KBM-7 (cell line): ENCODE results near the gene SCAF1.

ENCODE experiments used
- DNase-seq: peaks from one replicate; pipeline ENCODE4 v3.0.0-alpha.2; 2015
- in situ Hi-C: fragments of 300-500 bp; cut with MboI; formaldehyde crosslinking; loops from 2 replicates; pipeline ENCODE4 v1.14.3; 2020; ENCODE audit warnings: low sequenced_read_pairs, low pct_unique_long_range_greater_than_20kb, mixed read lengths

The SCAF1 gene

DNA sequence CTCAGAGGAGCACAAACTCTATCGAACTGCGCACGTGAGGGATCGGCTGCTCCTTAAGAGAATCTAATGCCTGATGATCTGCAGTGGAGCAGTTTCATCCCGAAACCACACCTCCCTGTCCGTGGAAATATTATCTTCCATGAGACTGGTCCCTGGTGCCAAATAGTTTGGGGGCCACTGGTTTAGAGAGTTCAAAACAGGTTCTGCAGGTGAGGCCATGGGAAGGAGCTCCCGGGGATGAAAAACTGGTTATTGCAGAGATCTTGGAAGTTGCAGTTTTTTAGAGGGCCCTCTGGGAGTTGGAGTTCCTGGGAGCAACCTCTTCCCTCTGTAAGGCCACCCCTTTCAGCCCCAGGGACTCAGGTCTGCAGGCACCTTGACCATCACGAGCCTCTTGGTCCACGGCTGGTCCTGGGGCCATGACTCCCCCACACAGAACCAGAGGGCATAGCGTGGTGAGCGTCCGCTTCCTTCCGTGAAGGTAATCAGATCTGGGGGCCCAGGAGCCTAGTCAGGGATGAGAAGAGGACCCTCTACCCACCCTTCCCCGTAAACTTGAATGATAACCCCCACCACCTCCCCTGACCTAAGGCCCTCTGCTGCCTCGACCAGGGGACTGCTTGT, 18.4 kb downstream of the SCAF1 start:
- in situ Hi-C loops = no loop called here
- DNase-seq = no peak

DNA sequence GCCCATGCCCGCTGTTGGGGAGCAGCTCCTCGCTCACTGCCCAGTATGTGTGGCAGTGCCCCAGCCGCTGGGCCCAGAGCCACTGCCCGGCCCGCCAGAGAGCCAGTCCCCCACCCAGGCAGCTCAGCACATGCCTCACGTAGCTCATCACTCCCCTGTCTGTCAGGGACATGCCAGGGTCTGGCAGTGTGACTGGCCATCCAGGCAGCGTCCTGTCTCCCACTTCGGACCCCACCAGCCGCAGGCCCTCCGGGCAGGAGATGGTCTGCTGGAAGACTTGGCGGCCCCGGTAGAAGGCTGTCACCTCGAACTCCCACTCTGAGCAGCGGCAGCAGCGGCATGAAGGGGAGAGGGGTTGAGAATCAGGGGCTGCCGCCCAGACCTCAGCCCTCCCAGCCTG, 20.0 kb downstream of the SCAF1 start:
- in situ Hi-C loops = no loop called here
- DNase-seq = no peak

DNA sequence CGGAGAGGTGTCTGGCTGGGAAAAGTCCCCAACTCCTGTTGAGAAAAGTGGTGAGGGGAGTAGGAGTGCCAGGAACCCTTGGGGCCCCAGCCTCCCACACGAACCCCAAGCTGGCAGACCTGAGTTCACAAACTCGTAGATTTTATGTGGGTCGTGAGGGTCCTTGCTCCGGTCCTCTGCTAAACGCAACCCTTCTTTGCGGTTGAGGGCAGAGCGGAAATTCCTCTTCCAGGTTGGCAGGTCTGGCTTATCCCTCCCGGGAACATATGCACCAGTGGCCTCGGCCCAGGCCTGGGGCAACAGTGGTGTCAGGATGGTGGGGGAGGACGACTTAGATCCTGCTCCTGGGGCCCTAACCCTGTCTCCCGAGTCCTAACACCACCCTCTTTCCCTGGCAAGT, 21.2 kb downstream of the SCAF1 start:
- DNase-seq = no peak
- in situ Hi-C loops = no loop called here

DNA sequence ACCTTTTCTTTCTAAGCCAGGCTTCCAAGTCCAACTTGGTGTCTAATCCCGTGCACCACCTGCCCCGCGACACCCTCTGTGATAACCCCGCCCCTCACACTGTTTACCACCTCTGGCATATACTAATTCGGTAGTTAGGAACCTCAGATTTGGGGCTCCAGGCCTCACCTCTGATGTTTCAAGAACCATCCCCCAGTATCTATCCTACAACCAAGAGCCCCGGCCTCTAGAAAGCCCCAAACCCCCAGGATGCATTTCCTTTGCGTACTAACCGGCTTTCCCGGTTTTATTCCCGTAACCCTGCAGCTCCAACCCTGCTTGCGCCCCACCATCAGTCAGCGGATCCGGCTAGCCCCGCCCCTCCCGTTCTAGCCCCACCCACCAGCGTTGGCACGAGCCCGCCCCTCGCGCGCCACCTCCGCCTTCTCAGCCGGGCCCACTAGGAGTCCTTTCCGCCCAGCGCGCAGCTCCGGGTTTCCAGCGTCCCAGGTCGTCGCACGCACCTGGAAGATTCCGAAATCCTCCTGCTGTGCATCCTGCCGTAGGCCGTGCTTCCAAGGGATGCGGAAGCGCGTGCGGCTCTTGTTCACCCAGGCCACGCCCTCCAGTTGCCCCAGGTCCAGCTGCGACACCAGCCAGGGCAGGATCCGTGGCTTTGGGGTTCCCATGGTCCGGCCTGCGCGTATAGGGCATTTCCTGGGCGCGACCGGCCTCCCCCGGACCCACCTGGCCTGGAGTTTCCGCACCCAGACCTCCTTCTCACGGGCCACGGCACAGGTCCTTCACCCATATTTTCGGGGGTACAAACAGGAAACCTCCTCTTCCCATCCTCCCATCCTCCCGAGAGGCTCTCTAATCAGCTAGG, 22.4 kb downstream of the SCAF1 start:
- DNase-seq = peak; percentile 80
- in situ Hi-C loops = no loop called here

DNA sequence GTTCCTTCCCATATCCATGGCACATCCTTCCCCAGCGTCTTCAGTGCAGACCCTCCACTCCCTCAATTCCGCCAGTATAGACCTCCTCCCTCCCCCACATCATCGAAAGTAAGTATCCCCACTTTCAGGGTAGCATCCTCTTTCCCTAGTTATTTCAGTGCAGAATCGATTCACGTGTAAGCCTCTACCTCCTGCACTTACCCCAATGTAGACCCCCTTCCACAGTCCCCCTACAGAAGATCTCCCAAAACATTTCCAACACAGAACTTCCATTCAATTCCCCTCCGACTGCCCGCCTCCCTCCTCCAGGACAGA, 23.0 kb downstream of the SCAF1 start:
- in situ Hi-C loops = no loop called here
- DNase-seq = no peak

DNA sequence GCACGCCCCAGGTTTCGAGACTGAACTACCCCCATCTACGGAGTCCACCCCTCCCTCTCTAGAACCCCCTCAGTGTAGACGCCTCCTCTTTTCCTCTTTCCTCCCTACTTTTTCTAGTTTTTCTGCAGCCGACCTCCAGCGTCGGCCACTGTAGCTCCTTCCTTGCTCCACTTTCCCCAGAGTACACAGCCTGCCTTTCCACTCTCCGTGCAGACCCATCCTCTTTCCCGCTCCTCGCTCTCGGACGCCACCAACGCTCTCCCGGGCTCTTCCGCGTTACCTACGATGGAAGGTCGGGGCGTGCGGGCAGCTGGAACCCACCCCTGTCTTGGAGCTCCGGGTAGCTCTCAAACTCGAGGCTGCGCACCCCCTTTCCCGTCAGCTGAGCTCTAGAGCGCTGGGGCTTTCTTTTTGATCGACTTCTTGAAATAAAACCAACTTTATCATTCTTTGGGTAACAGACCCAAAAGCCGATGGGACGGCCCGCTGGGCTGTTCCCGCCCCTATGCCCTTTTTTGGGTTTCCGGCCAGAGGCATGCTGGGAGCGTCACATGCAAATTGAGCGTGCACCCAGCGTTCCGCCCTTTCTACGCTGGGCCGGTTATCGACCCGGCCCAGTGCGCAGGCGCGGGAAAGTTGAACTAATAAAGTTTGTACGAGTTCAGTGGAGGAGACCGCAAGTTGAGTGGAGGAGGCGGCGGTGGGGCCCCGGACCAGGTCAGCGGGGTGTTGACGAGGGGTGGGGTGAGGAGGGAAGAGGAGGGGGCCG, 23.5 kb downstream of the SCAF1 start, which contains the start of the genes BCL2L12 and IRF3:
TSS of gene BCL2L12 (plus strand) at position 583 of the 769 bp plus-strand sequence. CDS start 760 bp downstream, outside the sequence.
TSS of gene IRF3 (minus strand) at position 507 of the 769 bp plus-strand sequence. CDS start 1,019 bp downstream, outside the sequence.
- in situ Hi-C loops = no loop called here
- peak; percentile 97 for DNase-seq

DNA sequence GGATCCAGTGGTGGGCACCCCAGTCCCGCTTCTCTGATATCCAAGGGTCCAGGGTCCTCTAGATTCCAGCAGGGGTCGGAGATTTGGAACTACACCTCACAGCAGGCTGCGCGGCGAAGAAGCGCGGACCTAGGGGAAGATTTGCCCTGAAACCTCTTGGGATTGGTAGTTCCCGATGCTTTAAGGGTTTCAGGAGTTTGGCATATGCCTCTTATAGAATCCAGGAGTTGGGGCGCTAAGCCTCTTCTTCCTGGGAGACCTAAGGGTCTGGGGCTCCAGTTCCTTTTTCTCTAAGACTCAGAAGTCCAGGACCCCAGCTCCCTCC, 24.1 kb downstream of the SCAF1 start:
- DNase-seq = no peak
- in situ Hi-C loops = no loop called here

DNA sequence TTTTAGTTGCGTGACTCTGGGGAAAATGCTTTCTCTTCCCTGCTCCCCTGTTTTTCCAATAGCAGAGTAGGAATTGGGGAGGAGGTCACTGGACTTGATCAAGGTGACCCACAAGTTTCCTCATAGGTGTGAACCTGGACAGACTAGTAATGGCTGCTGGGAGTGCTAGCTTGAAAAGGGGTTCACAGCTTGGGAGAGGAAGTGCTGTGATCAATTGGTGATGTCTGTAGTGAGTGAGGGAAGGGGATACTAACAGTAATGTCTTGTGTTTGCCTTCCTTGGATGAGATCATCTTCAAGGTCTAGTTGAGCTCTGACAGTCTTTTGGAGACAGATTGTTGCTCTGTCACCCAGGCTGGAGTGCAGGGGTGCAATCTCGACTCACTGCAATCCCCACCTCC, 25.5 kb downstream of the SCAF1 start:
- in situ Hi-C loops = no loop called here
- no peak for DNase-seq

DNA sequence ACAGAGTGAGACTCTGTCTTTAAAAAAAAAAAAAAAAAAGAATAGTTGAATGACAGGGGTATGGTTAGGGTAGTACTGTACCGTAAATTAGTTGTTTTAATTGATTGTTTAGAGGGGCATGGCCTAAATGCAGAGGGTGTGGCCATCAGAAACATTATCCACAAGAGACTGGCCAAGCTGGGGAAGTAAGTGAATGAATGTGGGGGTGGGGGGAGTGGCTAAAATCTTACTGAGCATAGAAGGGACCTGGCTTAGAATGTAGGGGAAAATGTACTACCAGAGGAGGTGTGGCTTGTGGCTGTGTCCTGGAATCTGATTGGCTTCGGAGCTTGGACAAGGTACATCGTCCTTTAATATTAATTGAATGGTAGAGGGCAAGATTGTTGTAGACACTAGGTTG, 27.5 kb downstream of the SCAF1 start:
- in situ Hi-C loops = no loop called here
- DNase-seq = no peak

DNA sequence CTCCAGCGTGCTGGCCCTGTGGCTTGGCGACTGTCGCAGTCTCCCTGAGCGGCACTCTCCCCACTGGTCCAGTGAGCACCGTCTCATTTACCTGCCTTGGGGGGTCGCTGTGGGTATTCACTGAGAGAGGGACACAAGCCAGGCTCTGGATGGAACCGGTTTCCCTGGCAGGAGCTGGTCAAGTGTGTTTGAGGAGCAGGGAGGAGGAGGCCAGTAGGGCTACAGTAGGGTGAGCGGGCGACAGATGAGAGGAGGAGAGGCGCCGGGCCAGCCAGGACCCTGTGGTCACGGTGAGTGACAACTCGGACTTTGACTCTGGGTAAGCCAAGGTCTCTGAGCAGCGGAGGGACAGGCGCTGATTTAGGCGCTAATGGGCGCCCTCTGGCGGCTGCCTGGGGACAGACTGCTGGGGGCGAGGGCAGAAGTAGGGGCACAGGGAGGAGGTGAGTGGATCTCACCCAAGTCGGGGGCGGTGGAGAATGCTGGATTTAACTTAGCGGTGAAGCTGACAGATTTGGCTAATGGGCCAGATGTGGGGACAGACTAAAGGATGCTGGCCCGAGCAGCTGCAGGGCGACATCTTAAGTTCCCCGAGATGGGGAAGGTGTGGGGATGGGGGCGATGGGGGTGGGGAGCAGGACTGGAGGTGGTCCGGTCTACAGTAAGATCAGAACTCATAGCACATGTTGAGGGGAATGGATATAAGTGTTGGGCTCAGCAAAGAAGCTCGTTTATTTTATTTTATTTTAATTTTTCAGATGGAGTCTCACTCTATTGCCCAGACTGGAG, 30.3 kb downstream of the SCAF1 start:
- in situ Hi-C loops = no loop called here
- peak; percentile 84 for DNase-seq

DNA sequence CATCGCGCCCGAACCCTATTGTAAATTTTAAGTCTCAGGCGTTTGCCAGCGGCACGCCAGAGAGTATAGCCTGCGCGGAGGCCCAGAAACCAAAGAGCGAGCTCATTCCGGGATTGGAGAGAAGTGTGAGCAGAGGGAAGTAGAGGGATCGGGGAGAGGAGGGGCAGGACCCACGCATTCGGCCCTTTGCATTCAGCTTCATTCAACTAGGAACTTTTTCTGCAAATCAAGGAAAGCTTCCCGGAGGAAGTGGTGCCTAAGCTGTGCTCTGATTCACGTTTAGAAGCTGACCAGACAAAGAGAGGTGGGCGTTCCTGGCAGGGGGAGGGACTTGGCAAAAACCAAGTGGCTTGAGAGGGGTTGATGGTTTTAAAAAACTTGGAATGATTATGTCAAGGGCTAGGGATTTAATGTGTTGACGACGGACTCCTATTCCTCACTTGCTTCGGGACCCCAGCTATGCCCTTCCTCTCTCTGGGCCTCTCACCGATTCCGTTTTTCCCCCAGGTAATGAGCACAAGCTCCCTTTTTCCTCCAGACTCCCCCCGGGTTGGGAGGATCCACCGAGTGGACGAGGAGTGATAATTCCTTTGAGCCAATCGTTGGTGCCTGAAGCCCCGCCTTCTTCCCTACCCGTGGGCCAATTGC, 34.3 kb downstream of the SCAF1 start:
- no peak for DNase-seq
- in situ Hi-C loops = no loop called here

DNA sequence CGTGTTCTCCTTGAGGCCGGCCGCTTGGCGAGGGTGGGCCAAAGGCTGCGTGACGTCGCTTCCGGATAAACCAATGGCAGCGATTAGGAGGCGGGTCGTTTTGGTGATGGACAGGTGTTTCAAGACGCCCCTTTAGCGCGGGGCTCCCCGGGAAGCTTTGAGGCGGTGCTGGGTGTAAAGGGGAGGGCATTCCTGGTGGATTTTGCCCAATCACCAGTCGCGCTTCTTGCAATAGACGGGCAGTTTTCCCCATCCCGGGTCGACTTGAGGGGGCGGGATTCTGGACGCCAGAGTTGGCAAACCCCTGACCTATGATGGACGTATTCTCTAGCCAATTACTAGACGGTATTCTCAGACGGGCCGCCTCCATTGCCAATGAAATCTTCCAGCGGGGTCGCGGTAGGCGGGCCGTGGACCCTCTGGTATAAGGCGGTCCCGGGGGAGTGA, 34.8 kb downstream of the SCAF1 start:
- peak; percentile 100 for DNase-seq
- in situ Hi-C loops = no loop called here

DNA sequence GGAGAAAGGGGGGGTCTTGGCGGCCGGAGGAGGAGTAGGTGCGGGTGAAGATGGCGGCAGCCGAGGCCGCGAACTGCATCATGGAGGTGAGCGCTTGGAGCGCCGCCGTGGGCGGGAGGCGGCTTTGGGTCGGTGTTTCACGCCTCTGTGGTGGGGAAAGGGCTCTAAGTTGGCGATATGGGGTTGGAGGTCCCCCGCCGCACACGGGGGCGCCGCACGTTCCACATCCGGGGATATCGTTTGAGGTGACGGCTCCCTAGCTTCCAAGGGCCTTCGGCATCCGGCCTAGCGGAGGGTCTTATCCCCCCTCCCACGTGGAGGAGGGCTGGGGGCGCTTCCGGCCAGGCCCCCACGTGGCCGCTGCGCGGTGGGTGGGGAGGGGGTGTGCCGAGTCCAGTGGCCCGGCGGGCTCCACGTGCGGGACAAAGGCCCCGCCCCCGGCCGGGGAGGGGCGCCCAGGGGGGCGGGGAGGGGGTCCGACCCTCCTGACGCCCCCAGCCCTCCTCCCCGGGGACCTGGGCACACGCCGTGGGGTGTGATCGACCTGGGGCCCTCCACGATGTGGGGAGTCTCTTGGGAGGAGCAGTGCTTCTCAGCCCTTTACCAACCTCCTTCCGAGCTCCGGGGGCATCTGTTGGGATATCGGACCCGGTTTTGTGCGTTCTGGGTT, 35.4 kb downstream of the SCAF1 start, which contains the start of gene PRMT1:
TSS of gene PRMT1 (plus strand) at position 41 of the 670 bp plus-strand sequence. CDS start at position 51, 10 bp downstream.
- DNase-seq = no peak
- in situ Hi-C loops = no loop called here

DNA sequence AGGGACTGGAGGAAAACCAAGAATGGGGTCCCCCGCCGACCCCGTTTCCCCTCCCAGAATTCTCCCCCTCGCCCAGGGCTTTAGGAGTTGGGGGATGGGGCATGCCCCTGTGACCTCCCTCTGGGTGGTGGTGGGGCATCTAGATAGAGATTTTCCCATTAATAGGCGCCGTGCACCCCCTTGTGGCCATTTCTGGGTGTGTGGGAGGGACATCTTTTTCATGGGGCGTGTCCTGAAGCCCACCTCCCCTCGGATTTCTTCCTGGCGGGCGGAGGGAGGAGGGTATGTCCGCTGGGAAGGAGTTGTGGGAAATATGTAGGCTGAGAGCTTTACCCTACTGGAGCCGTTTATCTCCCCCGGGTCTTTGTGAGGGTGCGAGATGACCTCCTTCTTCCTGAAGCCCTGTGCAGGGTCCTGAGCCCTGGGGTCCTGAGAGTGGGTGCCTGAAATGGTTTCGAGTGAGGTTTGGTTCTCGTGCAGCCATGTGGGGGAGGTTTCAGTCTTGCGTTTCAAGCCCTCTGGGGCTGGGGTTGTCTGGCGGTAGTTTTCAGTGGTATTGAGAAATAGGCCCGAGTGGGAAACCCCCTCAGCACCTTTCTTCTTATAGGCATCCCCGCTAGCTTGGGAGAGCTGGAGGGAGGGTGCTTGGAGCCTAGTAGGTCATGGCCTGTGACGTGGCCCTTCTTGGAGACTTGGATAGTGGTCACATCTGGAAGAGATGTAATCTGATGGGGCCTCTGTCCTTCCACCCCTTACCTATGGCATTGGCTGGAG, 36.1 kb downstream of the SCAF1 start:
- peak; percentile 85 for DNase-seq
- in situ Hi-C loops = no loop called here

DNA sequence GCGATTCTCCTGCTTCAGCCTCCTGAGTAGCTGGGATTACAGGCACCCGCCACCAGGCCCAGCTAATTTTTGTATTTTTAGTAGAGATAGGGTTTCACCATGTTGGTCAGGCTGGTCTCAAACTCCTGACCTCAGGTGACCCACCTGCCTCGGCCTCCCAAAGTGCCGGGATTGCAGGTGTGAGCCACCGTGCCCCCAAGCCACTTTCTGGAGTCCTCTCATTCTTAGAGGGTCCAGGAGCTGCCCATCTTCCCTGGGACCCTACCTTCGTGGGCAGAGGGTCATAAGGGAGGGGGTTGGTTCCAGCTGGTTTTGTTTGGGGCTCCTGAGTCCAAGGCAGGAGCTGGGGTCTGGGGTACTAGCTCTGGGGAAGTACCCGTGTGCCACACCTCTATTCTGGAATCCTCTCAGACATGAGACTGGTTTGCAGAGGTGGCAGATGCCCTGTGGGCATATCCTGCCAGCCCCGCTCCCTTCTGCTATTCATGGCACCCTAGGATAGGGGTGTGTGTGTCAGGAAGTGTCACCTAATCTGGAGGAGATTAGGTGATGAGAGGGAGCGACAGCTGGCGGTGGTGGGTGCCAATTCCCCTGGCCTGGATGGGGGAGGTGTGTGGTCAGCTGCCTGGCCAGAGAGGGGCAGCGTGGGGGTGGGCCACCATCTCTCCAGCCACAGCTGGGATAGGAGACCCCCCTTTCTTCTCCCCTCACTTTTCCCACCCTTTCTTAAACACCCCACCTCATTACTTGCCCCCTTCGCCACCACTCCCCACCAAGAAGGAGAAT, 37.2 kb downstream of the SCAF1 start:
- DNase-seq = no peak
- in situ Hi-C loops = no loop called here

DNA sequence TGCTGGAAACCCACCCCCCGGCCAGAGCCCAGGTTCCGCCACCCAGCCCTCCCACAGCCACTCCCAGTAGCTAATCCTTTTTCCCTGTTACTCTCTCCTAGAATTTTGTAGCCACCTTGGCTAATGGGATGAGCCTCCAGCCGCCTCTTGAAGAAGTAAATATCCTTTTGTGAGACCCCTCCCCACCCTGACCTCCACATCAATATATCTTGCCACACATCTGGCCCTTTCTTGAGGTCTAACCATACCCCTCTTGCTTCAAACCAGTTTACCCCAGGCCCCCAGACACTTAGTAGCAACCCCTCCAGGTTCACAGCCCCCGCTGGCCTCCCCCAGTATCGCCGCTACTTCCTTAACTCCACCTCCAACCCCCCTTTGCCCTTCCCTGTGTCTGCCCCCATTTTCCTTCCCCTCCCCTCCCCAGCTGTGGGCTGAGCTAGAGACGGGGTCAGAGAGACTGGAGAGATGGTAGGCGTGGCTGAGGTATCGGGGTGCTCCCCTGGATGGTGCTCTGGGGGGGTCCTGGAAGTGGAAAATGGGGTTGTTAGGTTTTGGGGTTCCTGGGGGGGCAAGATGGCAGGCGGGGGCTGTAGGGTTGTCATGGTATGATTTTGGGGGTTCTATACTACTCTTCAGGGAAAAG, 37.9 kb downstream of the SCAF1 start:
- in situ Hi-C loops = no loop called here
- DNase-seq = no peak
